ENCODE results near the gene BTBD7. TPM values are rescaled to one million over a fixed set of nuclear protein-coding genes. Genes with fewer than 3 reads are reported as not detected.
"Not testable (repeated sequence)": the region's sequence is repeated elsewhere in the genome, so short reads cannot be mapped to it uniquely, and the experiment has no call there.

Gene BTBD7
- total RNA-seq, 1 donor from 2014 or later: 22.2 TPM

- no peak overlapping the region for H3K4me3 ChIP-seq (ENCODE audit: low read depth, low read length)
- TF ChIP-seq, protein P1, sequence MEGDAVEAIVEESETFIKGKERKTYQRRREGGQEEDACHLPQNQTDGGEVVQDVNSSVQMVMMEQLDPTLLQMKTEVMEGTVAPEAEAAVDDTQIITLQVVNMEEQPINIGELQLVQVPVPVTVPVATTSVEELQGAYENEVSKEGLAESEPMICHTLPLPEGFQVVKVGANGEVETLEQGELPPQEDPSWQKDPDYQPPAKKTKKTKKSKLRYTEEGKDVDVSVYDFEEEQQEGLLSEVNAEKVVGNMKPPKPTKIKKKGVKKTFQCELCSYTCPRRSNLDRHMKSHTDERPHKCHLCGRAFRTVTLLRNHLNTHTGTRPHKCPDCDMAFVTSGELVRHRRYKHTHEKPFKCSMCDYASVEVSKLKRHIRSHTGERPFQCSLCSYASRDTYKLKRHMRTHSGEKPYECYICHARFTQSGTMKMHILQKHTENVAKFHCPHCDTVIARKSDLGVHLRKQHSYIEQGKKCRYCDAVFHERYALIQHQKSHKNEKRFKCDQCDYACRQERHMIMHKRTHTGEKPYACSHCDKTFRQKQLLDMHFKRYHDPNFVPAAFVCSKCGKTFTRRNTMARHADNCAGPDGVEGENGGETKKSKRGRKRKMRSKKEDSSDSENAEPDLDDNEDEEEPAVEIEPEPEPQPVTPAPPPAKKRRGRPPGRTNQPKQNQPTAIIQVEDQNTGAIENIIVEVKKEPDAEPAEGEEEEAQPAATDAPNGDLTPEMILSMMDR (conservative IDR thresholded peaks at IDR 0.05; ENCODE audit: low read depth, low read length): no peak
- peak; percentile 36 for DNase-seq (ENCODE audit: low read depth)
Observed at GRCh38 chr14:93239869-93240677, 92.8 kb downstream of the BTBD7 start.

GRCh38 chr14:93234798-93235197 lies 98.0 kb downstream of the BTBD7 start:
- DNase-seq (ENCODE audit: low read depth): peak; percentile 46
- no peak overlapping the region for H3K4me3 ChIP-seq (ENCODE audit: low read depth, low read length)
- TF ChIP-seq, protein P1 (conservative IDR thresholded peaks at IDR 0.05; ENCODE audit: low read depth, low read length): no peak

- DNase-seq (ENCODE audit: low read depth); H3K4me3 ChIP-seq (ENCODE audit: low read depth, low read length): not testable (repeated sequence)
Observed at GRCh38 chr14:93233078-93233477, 99.8 kb downstream of the BTBD7 start.

- TF ChIP-seq, protein P1 (conservative IDR thresholded peaks at IDR 0.05; ENCODE audit: low read depth, low read length): no peak
- no peak for DNase-seq (ENCODE audit: low read depth)
- H3K4me3 ChIP-seq (ENCODE audit: low read depth, low read length): no peak overlapping the region
Observed at GRCh38 chr14:93232159-93232558, 100.7 kb downstream of the BTBD7 start.

DNA sequence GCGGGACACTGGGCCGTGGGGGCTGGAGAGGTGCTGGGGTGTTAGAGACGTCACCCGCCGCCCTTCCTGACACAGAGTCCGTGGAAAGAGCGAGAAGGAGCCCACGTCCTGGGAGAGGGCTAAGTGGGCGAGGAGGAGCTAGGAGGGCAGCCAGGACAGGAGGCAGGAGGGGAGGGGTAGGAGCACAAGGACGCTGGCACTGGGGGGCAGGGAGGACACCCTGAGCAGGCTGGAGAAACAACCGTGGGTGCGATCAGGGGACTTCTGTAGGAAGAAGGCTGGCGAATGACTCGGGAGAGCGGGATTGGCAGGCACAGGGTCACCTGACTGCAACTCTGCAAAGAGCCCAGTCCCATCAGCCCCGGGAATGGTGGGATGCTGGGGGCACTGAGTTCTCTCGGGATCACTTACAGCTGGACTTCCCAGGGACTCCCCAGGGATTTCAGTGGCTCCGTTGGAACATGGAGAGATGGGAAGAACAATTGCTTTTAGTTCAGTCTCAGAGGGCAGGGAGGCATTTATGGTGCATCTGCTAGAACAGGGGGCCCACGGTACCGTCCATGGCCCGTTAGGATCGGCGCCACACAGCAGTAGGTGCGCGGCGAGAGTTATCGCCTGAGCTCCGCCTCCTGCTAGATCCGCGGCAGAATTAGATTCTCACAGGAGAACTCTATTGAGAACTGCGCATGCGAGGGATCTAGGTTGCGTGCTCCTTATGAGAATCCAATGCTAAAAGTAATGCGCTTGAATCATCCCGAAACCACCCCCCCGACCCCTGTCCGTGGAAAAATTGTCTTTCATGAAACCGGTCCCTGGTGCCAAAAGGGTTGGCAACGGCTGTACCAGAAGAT lies 101.5 kb downstream of the BTBD7 start:
- peak overlapping the region; percentile 61 for H3K4me3 ChIP-seq (ENCODE audit: low read depth, low read length)
- TF ChIP-seq, protein P1 (conservative IDR thresholded peaks at IDR 0.05; ENCODE audit: low read depth, low read length): no peak
- no peak for DNase-seq (ENCODE audit: low read depth)

DNA sequence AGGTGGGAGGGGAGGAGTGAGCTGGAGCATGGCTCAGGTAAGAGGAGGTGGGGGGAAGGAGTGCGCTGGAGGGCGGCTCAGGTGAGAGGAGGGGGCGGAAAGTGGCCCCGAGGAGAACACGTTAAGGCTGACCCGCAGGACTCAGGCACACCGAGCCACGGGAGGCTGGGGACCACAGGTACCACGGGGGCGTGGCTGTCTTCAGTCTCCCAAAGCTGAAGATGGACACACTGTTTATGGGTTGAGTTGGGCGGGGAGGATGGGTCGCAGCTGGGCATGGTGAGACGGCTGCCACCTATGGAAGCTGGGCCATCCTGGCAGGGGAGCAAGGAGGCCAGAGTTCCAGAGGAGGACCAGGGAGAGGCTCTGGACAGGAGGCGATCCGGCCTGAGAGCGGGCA lies 102.3 kb downstream of the BTBD7 start:
- TF ChIP-seq, protein P1 (conservative IDR thresholded peaks at IDR 0.05; ENCODE audit: low read depth, low read length): no peak
- no peak for DNase-seq (ENCODE audit: low read depth)
- no peak overlapping the region for H3K4me3 ChIP-seq (ENCODE audit: low read depth, low read length)

- DNase-seq (ENCODE audit: low read depth): no peak
- no peak overlapping the region for H3K4me3 ChIP-seq (ENCODE audit: low read depth, low read length)
- TF ChIP-seq, protein P1 (conservative IDR thresholded peaks at IDR 0.05; ENCODE audit: low read depth, low read length): no peak
Observed at GRCh38 chr14:93228550-93228949, 104.3 kb downstream of the BTBD7 start.
